Lower leg skin (tissue), 3 donors: ENCODE data around the gene ATP8A2.

ENCODE experiments used
- CTCF ChIP-seq, 3 donors: fragments of 450-650 bp; IDR thresholded peaks; one replicate each; pipeline ENCODE4 v1.5.1; 2016; ENCODE audit warnings: antibody characterized with exemption in 3 of 3, mild to moderate bottlenecking in 3 of 3, moderate library complexity in 2 of 3
- POLR2A ChIP-seq, 2 donors: fragments of 450-650 bp; IDR thresholded peaks; one replicate each; pipeline ENCODE4 v1.6.1; 2016 to 2017; ENCODE audit warnings: antibody characterized with exemption in 2 of 2, mild to moderate bottlenecking in 1 of 2, moderate library complexity in 1 of 2

DNA sequence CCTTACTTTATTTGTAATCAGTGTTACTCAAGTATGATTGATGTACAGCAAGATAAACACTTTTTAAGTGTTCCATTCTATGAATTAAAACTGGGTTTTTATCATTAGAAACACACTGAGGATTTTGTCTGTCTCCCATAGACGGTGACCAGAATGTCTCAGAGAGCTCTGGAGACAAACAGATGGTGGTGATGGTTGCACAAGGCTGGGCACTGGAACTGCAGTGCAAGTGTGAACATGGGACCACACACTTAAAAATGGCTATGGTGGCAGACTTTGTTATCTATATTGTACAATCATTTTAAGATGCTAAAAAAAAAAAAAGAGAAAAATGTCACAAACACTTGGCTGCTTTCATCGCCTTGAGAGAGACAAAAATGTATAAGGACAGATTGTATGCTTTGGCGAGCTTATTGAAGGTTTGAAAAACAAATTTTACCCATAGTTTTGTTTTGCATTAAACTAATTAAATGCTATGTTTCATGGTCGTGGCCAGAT lies 407.1 kb downstream of the ATP8A2 start:
- no peak for TF ChIP-seq POLR2A (IDR thresholded peaks at IDR 0.05)
- TF ChIP-seq CTCF (IDR thresholded peaks at IDR 0.05) = no peak
